Measurements from ENCODE around the gene SNRPA.

DNA sequence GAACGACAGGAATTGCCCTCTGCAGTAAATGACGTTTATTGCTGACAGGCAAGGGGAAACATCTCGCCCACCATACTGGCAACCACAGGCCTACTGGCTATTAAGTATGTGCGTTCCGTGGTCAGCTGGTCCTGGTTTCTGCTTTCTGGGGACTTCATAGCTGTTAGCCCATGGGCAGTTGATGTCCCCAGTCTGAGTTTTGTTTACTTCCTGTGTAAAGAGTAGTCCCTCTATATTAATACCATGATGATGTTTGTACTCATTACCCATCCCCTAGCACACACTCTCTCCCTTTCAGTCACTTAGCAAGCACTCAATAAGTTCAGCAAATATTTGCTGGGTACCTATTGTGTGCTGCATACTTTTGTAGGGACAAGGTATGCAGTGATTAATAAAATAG is 17.9 kb downstream of the SNRPA start:
- no peak for TF ChIP-seq GATA3 (IDR thresholded peaks at IDR 0.05; ENCODE audit: low read depth, low read length)
- no peak for TF ChIP-seq GATA2 (IDR thresholded peaks at IDR 0.05; ENCODE audit: low read depth, low read length)

Measured in SH-SY5Y (cell line).